NCI-H1930 (cell line): Measurements from ENCODE around the gene RNF7.
"Not testable (repeated sequence)": the region's sequence is repeated elsewhere in the genome, so short reads cannot be mapped to it uniquely, and the experiment has no call there.

ENCODE experiments used
- DNase-seq, 2 experiments: peaks; one replicate each; lab custom pipeline; 2025; lab: John Stamatoyannopoulos, UW

RNF7 gene

GRCh38 chr3:141735770-141736465 lies 2.2 kb upstream of the RNF7 start:
- no peak for DNase-seq

DNA sequence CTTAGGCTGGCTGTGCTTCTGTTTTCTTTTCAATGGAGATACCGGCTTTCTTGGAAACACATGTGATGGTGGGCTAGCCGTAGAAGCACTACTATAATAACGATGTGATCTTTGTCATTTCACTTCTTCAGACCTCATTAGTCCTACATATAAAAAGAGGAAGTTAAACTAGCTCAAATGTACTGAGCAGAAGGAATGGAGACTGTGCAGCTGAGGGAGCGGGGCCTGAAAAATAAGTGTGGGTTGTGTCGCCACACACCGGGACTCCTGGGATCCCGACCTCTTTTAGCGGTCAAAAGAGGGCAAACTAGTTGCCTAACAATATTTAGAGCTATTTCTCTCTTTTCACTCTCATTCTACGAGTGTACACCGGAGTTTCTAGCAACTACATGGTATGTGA lies 1.0 kb upstream of the RNF7 start:
- DNase-seq = no peak

GRCh38 chr3:141737678-141738021 lies 448 bp upstream of the RNF7 start:
- DNase-seq = no peak

DNA sequence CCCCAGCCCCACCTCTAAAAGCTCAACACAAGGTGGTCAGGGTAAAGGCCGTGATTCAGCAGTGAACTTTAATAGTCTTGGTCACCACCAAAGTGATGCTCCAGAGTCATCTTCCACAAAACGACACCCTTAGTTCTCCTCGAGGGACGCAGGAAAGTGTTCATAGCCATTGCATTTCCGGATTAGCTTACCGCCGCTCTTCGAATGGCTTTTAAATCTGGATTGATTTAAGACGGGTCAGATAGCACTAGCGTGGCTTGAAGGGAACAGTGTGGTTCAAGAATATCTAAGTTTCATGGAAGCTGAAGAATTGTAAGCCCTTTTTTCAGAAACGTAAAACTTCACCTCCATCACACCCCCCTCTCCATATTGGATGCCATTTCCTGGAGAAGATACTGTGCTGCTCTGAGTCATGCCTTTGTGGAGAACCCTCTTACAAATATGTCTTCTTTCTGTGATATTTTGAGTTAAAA lies 829 bp downstream of the RNF7 start:
- DNase-seq = peak in 1 of 2 experiments; percentile 14

DNA sequence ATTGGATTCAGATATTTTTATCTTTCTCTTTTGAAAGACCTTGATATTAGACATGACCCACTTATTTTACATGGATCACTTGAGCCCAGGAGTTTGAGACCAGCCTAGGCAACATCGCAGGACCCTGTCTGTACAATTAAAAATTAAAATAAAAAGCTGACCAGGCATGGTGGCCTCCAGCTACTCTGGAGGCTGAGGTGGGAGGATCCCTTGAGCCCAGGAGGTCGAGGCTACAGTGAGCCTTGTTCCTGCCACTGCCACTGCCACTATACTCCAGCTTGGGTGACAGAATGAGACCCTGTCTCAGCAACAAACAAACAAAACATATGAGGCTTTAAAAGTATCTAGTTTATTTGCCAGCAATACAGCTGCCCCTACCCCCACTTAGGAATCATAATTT lies 1.6 kb downstream of the RNF7 start:
- no peak for DNase-seq

- DNase-seq = no peak
Observed at GRCh38 chr3:141740349-141740748, 2.3 kb downstream of the RNF7 start.

DNA sequence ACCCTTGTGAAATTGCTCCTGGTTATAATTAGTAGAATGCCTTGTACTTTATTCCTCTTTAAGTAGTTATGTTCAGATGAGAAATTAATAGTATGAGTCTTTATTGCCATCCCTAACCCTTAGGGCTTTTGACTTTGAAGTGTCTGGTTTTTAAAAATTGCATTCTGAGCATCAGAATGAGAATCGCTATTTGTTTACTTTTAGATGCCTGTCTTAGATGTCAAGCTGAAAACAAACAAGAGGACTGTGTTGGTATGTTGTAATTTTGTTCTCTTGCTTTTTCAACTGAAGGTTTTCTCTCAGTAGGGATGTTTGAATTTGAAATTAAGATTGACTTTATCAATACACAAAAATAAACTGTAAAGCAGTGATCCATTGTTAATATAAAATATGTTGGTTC lies 5.2 kb downstream of the RNF7 start:
- DNase-seq = no peak

GRCh38 chr3:141746962-141747361 lies 8.9 kb downstream of the RNF7 start:
- DNase-seq = no peak

GRCh38 chr3:141753399-141753798 lies 15.3 kb downstream of the RNF7 start:
- DNase-seq = no peak

GRCh38 chr3:141754032-141754431 lies 15.9 kb downstream of the RNF7 start:
- DNase-seq = no peak

GRCh38 chr3:141762552-141762951 lies 24.5 kb downstream of the RNF7 start:
- not testable (repeated sequence) for DNase-seq

DNA sequence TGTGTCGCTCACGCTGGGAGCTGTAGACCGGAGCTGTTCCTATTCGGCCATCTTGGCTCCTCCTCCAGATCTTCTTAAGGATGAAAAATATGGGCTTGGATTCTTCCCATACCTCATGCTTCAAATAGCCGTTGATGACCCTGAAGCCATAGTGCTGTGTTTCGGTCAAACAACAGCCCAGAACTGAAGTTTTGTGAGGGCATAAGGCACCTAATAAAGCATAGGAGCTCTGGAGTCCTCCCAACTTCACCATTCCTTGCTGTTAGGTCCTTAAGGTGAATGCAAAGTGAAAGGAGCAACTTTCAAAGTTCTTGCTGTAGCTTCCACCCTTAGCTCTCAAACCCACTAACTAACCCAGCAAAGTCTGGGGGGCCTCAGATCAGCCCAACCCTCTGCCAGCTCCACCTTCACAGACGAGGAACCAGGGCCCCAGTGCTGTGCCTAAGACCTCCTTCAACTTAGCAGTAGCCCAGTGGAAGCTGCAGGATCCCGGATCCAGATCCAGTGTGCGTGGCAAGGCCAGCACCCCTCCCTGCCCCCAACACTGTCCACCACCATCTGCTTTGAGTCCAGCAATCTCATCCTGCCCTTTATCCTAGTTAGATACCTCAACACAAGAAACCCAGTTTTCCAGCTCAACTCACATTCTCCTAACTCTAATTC lies 25.1 kb downstream of the RNF7 start, which contains the start of gene GRK7:
Gene GRK7 (plus strand): TSS at position 321 of the 663 bp plus-strand sequence. CDS start 14,877 bp downstream, outside the sequence.
- DNase-seq = no peak

GRCh38 chr3:141764045-141764444 lies 25.9 kb downstream of the RNF7 start:
- no peak for DNase-seq

- no peak for DNase-seq
Observed at GRCh38 chr3:141764465-141764864, 26.4 kb downstream of the RNF7 start.

- DNase-seq = no peak
Observed at GRCh38 chr3:141764986-141765385, 26.9 kb downstream of the RNF7 start.

- no peak for DNase-seq
Observed at GRCh38 chr3:141767066-141767465, 29.0 kb downstream of the RNF7 start.

- no peak for DNase-seq
Observed at GRCh38 chr3:141769221-141769894, 31.3 kb downstream of the RNF7 start.

GRCh38 chr3:141773676-141774075 lies 35.6 kb downstream of the RNF7 start:
- no peak for DNase-seq

DNA sequence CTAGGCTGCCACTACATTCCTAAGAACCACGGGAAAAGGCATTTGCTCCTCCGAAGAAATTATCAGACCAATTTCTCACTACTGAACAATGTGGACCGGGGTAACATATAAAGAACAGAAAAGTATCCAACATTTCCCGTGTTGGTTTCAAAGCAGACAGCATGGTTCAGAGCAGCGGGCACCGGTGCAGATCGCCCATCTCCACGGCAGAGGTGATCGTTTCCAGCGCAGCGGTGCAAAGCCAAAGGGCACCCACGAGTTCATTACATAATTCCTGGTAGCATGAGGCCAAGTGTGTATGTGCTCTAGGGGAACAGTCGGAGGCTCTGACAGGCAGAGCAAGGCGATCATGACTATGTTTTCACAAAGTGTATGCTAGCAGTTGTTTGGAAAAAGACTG lies 38.3 kb downstream of the RNF7 start:
- no peak for DNase-seq

GRCh38 chr3:141776885-141777284 lies 38.8 kb downstream of the RNF7 start:
- DNase-seq = no peak

GRCh38 chr3:141777957-141778813 lies 40.1 kb downstream of the RNF7 start:
- no peak for DNase-seq

DNA sequence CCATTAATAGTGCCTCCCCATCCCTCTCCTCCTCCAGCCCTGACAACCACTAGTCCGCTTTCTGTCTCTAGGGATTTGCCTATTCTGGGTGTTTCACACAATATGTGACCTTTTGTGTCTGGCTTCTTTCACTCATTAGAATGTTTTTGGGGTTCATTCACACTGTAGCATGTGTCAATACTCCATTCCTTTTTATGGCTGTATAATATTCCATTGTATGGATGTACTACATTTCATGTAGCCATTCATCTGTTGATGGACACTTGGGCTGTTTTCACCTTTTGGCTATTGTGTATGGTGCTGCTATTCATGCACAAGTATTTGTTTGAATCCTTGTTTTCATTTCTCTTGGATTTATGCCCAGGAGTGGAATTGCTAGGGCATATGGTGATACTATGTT lies 41.6 kb downstream of the RNF7 start:
- DNase-seq = no peak
